Mesothelial cell of epicardium (in vitro differentiated cells): ENCODE results near the gene LMTK2. TPM values are rescaled to one million over a fixed set of nuclear protein-coding genes. Genes with fewer than 3 reads are reported as not detected.

Source experiments
- DNase-seq, 2 experiments: peaks; one replicate each; pipeline ENCODE4 v3.0.0; 2021; ENCODE audit warnings: low spot score in 2 of 2; ENCODE audit not compliant: unreplicated experiment in 2 of 2
- H3K27ac Mint-ChIP-seq: 2 replicates; pipeline ENCODE4 v1.8.0; 2021; ENCODE audit warnings: mixed read lengths
- H3K27me3 Mint-ChIP-seq: 2 replicates; pipeline ENCODE4 v1.8.0; 2021; ENCODE audit warnings: low read depth, mixed read lengths
- H3K36me3 Mint-ChIP-seq: 2 replicates; pipeline ENCODE4 v1.8.0; 2021; ENCODE audit warnings: mixed read lengths
- H3K4me1 Mint-ChIP-seq: 2 replicates; pipeline ENCODE4 v1.8.0; 2021; ENCODE audit warnings: mixed read lengths
- H3K4me3 Mint-ChIP-seq: 2 replicates; pipeline ENCODE4 v1.8.0; 2021; ENCODE audit warnings: mild to moderate bottlenecking, moderate library complexity, mixed read lengths
- H3K9me3 Mint-ChIP-seq: 2 replicates; pipeline ENCODE4 v1.8.0; 2021; ENCODE audit warnings: mixed read lengths
- CTCF ChIP-seq: fragments of 200-600 bp; sonication (generic); IDR thresholded peaks from one replicate; pipeline ENCODE4 v1.5.0; 2021; ENCODE audit warnings: antibody characterized with exemption; ENCODE audit not compliant: unreplicated experiment
- total RNA-seq: library from RNA; stranded (reverse); gene quantifications from 3 replicates; pipeline ENCODE4 v1.2.1, GENCODE V29; 2021

The LMTK2 gene
- total RNA-seq, 1 donor from 2014 or later = 23.1 TPM

GRCh38 chr7:98066934-98067507, 39.6 kb upstream of the LMTK2 start:
- Mint-ChIP-seq H3K4me1 (no peaks in the 10 kb centered on the region), H3K27me3 (no peaks in the 10 kb centered on the region), H3K27ac (no peak overlapping the region), H3K4me3 (no peak overlapping the region), H3K9me3 (peaks cover 7% of the 10 kb centered on the region), H3K36me3 (no peaks in the 10 kb centered on the region)
- DNase-seq = no peak
- no peak for TF ChIP-seq CTCF

GRCh38 chr7:98073047-98073446, 33.6 kb upstream of the LMTK2 start:
- TF ChIP-seq CTCF = no peak
- H3K9me3 Mint-ChIP-seq = peaks cover 4% of the 10 kb centered on the region
- DNase-seq = no peak
- H3K4me3 Mint-ChIP-seq = no peak overlapping the region
- H3K27me3 Mint-ChIP-seq = no peaks in the 10 kb centered on the region
- H3K27ac Mint-ChIP-seq = no peak overlapping the region
- no peaks in the 10 kb centered on the region for H3K36me3 Mint-ChIP-seq
- no peaks in the 10 kb centered on the region for H3K4me1 Mint-ChIP-seq

GRCh38 chr7:98075801-98076200, 30.9 kb upstream of the LMTK2 start:
- H3K27ac Mint-ChIP-seq = no peak overlapping the region
- H3K4me1 Mint-ChIP-seq = no peaks in the 10 kb centered on the region
- peaks cover 4% of the 10 kb centered on the region for H3K9me3 Mint-ChIP-seq
- TF ChIP-seq CTCF = no peak
- no peak overlapping the region for H3K4me3 Mint-ChIP-seq
- peaks cover 2% of the 10 kb centered on the region for H3K27me3 Mint-ChIP-seq
- no peaks in the 10 kb centered on the region for H3K36me3 Mint-ChIP-seq
- no peak for DNase-seq

- no peak for DNase-seq
- H3K27me3 Mint-ChIP-seq = peaks cover 2% of the 10 kb centered on the region
Measured at GRCh38 chr7:98077762-98078161, 28.9 kb upstream of the LMTK2 start.

GRCh38 chr7:98078197-98078870, 28.3 kb upstream of the LMTK2 start:
- Mint-ChIP-seq H3K9me3 (peaks cover 4% of the 10 kb centered on the region), H3K27ac (no peak overlapping the region), H3K36me3 (no peaks in the 10 kb centered on the region), H3K4me3 (no peak overlapping the region), H3K4me1 (no peaks in the 10 kb centered on the region), H3K27me3 (peaks cover 2% of the 10 kb centered on the region)
- TF ChIP-seq CTCF = no peak
- DNase-seq = no peak

More at GRCh38 chr7:98077762-98078161, 28.9 kb upstream of the LMTK2 start:
- H3K9me3 Mint-ChIP-seq = peaks cover 4% of the 10 kb centered on the region
- no peak overlapping the region for H3K4me3 Mint-ChIP-seq
- no peak overlapping the region for H3K27ac Mint-ChIP-seq
- TF ChIP-seq CTCF = no peak
- no peaks in the 10 kb centered on the region for H3K4me1 Mint-ChIP-seq
- no peaks in the 10 kb centered on the region for H3K36me3 Mint-ChIP-seq
